ENCODE measurements around the gene KCNN1.
A peak's percentile ranks its signal among the peaks of the same experiment; 100 is the strongest.

The KCNN1 gene

GRCh38 chr19:18044825-18045304, 78.0 kb downstream of the KCNN1 start:
- peak; percentile 87 for DNase-seq (ENCODE audit: low read depth)
- TF ChIP-seq, protein P1, sequence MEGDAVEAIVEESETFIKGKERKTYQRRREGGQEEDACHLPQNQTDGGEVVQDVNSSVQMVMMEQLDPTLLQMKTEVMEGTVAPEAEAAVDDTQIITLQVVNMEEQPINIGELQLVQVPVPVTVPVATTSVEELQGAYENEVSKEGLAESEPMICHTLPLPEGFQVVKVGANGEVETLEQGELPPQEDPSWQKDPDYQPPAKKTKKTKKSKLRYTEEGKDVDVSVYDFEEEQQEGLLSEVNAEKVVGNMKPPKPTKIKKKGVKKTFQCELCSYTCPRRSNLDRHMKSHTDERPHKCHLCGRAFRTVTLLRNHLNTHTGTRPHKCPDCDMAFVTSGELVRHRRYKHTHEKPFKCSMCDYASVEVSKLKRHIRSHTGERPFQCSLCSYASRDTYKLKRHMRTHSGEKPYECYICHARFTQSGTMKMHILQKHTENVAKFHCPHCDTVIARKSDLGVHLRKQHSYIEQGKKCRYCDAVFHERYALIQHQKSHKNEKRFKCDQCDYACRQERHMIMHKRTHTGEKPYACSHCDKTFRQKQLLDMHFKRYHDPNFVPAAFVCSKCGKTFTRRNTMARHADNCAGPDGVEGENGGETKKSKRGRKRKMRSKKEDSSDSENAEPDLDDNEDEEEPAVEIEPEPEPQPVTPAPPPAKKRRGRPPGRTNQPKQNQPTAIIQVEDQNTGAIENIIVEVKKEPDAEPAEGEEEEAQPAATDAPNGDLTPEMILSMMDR (conservative IDR thresholded peaks at IDR 0.05; ENCODE audit: low read depth, low read length): no peak
- H3K4me3 ChIP-seq (ENCODE audit: low read depth, low read length): peak overlapping the region; percentile 40

- TF ChIP-seq, protein P1 (conservative IDR thresholded peaks at IDR 0.05; ENCODE audit: low read depth, low read length): no peak
- peak overlapping the region; percentile 40 for H3K4me3 ChIP-seq (ENCODE audit: low read depth, low read length)
- DNase-seq (ENCODE audit: low read depth): no peak
These were observed 78.6 kb downstream of the KCNN1 start for GRCh38 chr19:18045307-18046050.

DNA sequence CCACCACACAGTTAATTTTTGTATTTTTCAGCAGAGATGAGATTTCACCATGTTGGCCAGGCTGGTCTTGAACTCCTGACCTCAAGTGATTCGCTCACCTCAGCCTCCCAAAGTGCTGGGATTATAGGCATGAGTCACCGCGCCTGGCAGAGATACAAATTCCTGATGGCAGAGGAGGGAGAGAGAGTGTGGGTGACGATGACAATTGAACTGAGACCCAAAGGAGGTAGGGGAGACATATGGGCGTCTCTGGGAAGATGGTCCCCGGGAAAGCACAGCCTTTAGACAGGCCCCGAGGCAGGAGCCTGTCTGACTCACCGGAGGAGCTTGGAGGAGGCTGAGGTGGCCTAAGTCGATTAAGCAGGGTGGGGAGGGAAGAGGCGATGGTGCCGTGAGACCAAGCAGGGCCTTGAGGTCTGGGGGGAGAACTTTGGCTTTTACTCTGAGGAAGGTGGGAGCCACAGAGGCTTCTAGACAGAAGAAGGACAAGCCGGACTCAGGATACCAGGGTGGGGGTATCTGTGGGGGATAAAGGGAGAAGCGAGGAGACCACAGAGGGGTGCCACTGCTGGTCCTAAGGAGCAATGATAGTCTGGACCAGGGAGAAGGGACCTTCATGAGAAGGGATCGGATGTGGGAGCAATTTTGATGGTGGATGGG, 79.3 kb downstream of the KCNN1 start:
- H3K4me3 ChIP-seq (ENCODE audit: low read depth, low read length): no peak overlapping the region
- TF ChIP-seq, protein P1 (conservative IDR thresholded peaks at IDR 0.05; ENCODE audit: low read depth, low read length): no peak
- peak; percentile 67 for DNase-seq (ENCODE audit: low read depth)

DNA sequence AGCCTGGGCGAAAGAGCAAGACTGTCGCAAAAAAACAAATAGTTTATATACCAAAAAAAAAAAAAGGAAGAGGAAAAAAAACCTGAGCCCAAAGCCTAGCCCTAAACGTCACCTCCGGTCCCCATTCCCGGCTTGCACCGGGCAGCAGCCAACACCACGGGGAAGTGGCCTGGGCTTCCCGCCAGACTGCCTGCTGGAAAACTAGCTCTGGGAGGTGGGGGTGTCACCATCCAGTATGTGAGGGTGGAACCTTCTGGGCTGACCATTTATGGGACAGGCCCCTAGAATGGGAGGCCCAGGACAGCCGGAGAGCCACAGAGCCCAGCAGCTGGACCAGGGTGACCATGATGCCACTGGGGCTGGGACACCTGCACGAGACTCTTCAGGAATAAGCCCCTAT, 82.5 kb downstream of the KCNN1 start:
- TF ChIP-seq, protein P1 (conservative IDR thresholded peaks at IDR 0.05; ENCODE audit: low read depth, low read length): no peak
- H3K4me3 ChIP-seq (ENCODE audit: low read depth, low read length): no peak overlapping the region
- peak; percentile 80 for DNase-seq (ENCODE audit: low read depth)
